Measurements from ENCODE around the gene MAMDC4.

The MAMDC4 gene

GRCh38 chr9:136901516-136902258, 49.5 kb downstream of the MAMDC4 start:
- Histone ChIP-seq H3K27me3 (ENCODE audit: insufficient read depth, low read length) (no peaks in the 10 kb centered on the region), H3K4me3 (ENCODE audit: low read length) (no peak overlapping the region), H2AFZ (ENCODE audit: low read depth, low read length) (no peak overlapping the region), H3K4me1 (ENCODE audit: insufficient read depth, low read length) (no peaks in the 10 kb centered on the region), H3K36me3 (ENCODE audit: insufficient read depth, low read length) (peaks cover 44% of the 10 kb centered on the region), H3K9me3 (ENCODE audit: low read length) (no peaks in the 10 kb centered on the region)

GRCh38 chr9:136902259-136902821, 50.2 kb downstream of the MAMDC4 start:
- H3K4me1 ChIP-seq (ENCODE audit: insufficient read depth, low read length) = no peaks in the 10 kb centered on the region
- no peak overlapping the region for H2AFZ ChIP-seq (ENCODE audit: low read depth, low read length)
- H3K36me3 ChIP-seq (ENCODE audit: insufficient read depth, low read length) = peaks cover 48% of the 10 kb centered on the region
- H3K4me3 ChIP-seq (ENCODE audit: low read length) = no peak overlapping the region
- H3K27me3 ChIP-seq (ENCODE audit: insufficient read depth, low read length) = no peaks in the 10 kb centered on the region
- H3K9me3 ChIP-seq (ENCODE audit: low read length) = no peaks in the 10 kb centered on the region

- Histone ChIP-seq H3K4me3 (ENCODE audit: low read length) (no peak overlapping the region), H3K36me3 (ENCODE audit: insufficient read depth, low read length) (peaks cover 55% of the 10 kb centered on the region), H3K4me1 (ENCODE audit: insufficient read depth, low read length) (no peaks in the 10 kb centered on the region), H2AFZ (ENCODE audit: low read depth, low read length) (no peak overlapping the region), H3K27me3 (ENCODE audit: insufficient read depth, low read length) (no peaks in the 10 kb centered on the region), H3K9me3 (ENCODE audit: low read length) (no peaks in the 10 kb centered on the region)
Observed at GRCh38 chr9:136903041-136903554, 51.0 kb downstream of the MAMDC4 start.

GRCh38 chr9:136906266-136906665, 54.1 kb downstream of the MAMDC4 start:
- peaks cover 53% of the 10 kb centered on the region for H3K36me3 ChIP-seq (ENCODE audit: insufficient read depth, low read length)
- no peak overlapping the region for H2AFZ ChIP-seq (ENCODE audit: low read depth, low read length)
- no peaks in the 10 kb centered on the region for H3K9me3 ChIP-seq (ENCODE audit: low read length)
- H3K4me3 ChIP-seq (ENCODE audit: low read length) = no peak overlapping the region
- H3K4me1 ChIP-seq (ENCODE audit: insufficient read depth, low read length) = no peaks in the 10 kb centered on the region
- no peaks in the 10 kb centered on the region for H3K27me3 ChIP-seq (ENCODE audit: insufficient read depth, low read length)

- Histone ChIP-seq H2AFZ (ENCODE audit: low read depth, low read length) (no peak overlapping the region), H3K4me3 (ENCODE audit: low read length) (no peak overlapping the region), H3K36me3 (ENCODE audit: insufficient read depth, low read length) (peaks cover 47% of the 10 kb centered on the region), H3K4me1 (ENCODE audit: insufficient read depth, low read length) (no peaks in the 10 kb centered on the region), H3K27me3 (ENCODE audit: insufficient read depth, low read length) (no peaks in the 10 kb centered on the region), H3K9me3 (ENCODE audit: low read length) (no peaks in the 10 kb centered on the region)
Observed at GRCh38 chr9:136907011-136907914, 55.1 kb downstream of the MAMDC4 start.

Measured in neuron (in vitro differentiated cells).